Tibial nerve (tissue), 4 donors: ENCODE results near the gene KLHL13. TPM values are rescaled to one million over a fixed set of nuclear protein-coding genes. Genes with fewer than 3 reads are reported as not detected.

ENCODE experiments used
- DNase-seq, 2 donors: peaks; one replicate each; pipeline ENCODE4 v3.0.0-alpha.2; 2019; ENCODE audit warnings: low spot score in 2 of 2
- H3K27ac ChIP-seq, 4 donors: fragments of 200-600 bp; sonication (generic) in 3 of 4; one replicate each; pipeline ENCODE4 v1.5.1; 2017 to 2019; ENCODE audit warnings: mild to moderate bottlenecking in 1 of 4
- H3K27me3 ChIP-seq, 2 donors: fragments of 200-600 bp; sonication (generic) in 1 of 2; one replicate each; pipeline versions ENCODE4 v1.5.1 to v1.6.0; 2017 to 2019
- H3K36me3 ChIP-seq, 3 donors: fragments of 200-600 bp; sonication (generic); one replicate each; pipeline ENCODE4 v1.5.1; 2018 to 2019
- H3K4me1 ChIP-seq, 4 donors: fragments of 200-600 bp; sonication (generic) in 3 of 4; one replicate each; pipeline ENCODE4 v1.5.1; 2017 to 2019
- H3K4me3 ChIP-seq, 4 donors: fragments of 200-600 bp; sonication (generic) in 3 of 4; one replicate each; pipeline ENCODE4 v1.5.1; 2017 to 2019; ENCODE audit warnings: mild to moderate bottlenecking in 1 of 4, moderate library complexity in 1 of 4
- H3K9me3 ChIP-seq, 4 donors: fragments of 200-600 bp; sonication (generic) in 3 of 4; one replicate each; pipeline ENCODE4 v1.5.1; 2017 to 2019
- EP300 ChIP-seq, 2 donors: sonication (generic); formaldehyde crosslinking; IDR thresholded peaks; one replicate each; pipeline ENCODE4 v1.6.1; 2017; ENCODE audit warnings: antibody characterized with exemption in 2 of 2, mild to moderate bottlenecking in 1 of 2
- POLR2A ChIP-seq, 2 donors: fragments of 450-650 bp; IDR thresholded peaks; one replicate each; pipeline ENCODE4 v1.6.1; 2017; ENCODE audit warnings: antibody characterized with exemption in 2 of 2, mild to moderate bottlenecking in 2 of 2, moderate library complexity in 2 of 2
- WGBS, 2 donors: methylation state at CpG; one replicate each; pipeline ENCODE4 v1.1.5; 2018; 5-methylcytosine and 5-hydroxymethylcytosine counted together
- total RNA-seq, 4 donors: library from RNA; depleted of rRNA; stranded (reverse); fragments of >200 nt; gene quantifications; one replicate each; pipeline ENCODE4 v1.1.0, GENCODE V29; 2016
- TF ChIP-seq, protein P1 (sequence below), 5 experiments: fragments of 200-600 bp in 3 of 5; fragments of 450-650 bp in 2 of 5; sonication (generic) in 3 of 5; IDR thresholded peaks; one replicate each; pipeline ENCODE4 v1.5.1; 2016 to 2019; ENCODE audit warnings: antibody characterized with exemption in 5 of 5, mild to moderate bottlenecking in 3 of 5, moderate library complexity in 2 of 5

KLHL13 gene
- total RNA-seq, 4 donors from 2014 or later = 3.0 to 5.9 (median 4.4) TPM

DNA sequence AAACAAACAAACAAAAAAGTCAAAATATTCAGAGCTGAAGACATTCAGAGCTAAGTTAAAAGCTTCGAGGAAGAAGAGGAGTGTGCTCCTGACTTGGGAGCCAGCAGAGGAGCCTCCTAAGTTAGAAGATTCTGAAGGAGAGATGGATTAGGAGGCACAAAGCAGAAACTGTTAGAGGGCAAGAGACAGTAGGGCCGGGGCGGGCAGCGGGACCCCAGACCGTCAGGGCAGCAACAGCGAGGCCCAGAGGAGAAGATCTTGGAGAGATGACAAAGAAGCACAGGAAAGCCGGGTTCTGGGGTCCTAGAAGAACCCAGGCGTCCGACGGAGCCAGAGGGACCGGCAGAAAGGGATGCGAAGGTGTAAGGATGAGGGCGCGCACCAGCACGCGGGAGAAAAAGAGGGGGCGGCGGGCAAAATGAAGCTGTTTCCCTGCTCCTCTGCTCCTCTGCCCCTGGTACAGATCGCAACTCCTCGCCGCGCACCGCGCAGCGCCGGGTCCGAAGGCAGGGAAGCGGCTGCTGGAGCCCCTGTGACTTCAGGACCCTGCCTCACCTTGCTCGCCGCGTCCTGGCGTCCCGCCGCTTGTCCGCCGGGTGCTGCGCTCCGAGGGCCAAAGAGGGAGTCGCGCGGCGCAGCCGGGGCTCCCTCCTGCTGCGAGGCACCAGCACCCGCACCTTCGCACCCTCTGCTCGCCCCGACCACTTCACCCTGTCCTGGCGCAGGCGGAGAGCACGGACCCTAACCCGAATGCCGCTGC lies 477 bp downstream of the KLHL13 start:
- TF ChIP-seq, protein P1, sequence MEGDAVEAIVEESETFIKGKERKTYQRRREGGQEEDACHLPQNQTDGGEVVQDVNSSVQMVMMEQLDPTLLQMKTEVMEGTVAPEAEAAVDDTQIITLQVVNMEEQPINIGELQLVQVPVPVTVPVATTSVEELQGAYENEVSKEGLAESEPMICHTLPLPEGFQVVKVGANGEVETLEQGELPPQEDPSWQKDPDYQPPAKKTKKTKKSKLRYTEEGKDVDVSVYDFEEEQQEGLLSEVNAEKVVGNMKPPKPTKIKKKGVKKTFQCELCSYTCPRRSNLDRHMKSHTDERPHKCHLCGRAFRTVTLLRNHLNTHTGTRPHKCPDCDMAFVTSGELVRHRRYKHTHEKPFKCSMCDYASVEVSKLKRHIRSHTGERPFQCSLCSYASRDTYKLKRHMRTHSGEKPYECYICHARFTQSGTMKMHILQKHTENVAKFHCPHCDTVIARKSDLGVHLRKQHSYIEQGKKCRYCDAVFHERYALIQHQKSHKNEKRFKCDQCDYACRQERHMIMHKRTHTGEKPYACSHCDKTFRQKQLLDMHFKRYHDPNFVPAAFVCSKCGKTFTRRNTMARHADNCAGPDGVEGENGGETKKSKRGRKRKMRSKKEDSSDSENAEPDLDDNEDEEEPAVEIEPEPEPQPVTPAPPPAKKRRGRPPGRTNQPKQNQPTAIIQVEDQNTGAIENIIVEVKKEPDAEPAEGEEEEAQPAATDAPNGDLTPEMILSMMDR (IDR thresholded peaks at IDR 0.05) = no peak
- no peaks in the 10 kb centered on the region for H3K27me3 ChIP-seq
- peak overlapping the region; percentile 70 to 87 (median 78) for H3K27ac ChIP-seq
- no peaks in the 10 kb centered on the region for H3K4me1 ChIP-seq
- no peaks in the 10 kb centered on the region for H3K9me3 ChIP-seq
- peak overlapping the region; percentile 49 to 71 (median 58) for H3K4me3 ChIP-seq
- no peaks in the 10 kb centered on the region for H3K36me3 ChIP-seq
- WGBS, 2 donors = 1 to 32% methylated on average over 21 to 50 of the region's 53 CpGs
- DNase-seq = peak in 1 of 2 donors; percentile 7

DNA sequence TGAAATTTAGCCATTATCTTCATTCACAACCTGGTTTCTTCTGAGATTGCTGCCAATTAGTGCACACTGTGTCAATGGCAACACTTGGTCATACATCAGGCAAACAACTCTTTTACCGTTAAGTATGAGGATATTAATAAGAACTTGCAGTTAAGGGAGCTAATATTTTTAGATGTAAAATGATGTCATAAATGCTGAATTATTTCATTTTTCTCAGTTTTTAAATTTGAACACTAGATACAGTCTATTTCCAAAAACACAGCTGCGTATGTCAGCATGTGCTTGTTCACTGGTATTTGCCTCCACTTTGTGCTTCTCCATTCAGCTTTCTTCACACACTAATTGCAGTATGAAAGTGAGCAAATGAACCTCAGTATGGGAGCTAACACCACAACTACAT lies 1.6 kb downstream of the KLHL13 start:
- Histone ChIP-seq H3K4me1 (no peaks in the 10 kb centered on the region), H3K9me3 (no peaks in the 10 kb centered on the region), H3K27ac (peak overlapping the region in 2 of 4 donors; percentile 81 to 87), H3K27me3 (no peaks in the 10 kb centered on the region), H3K4me3 (peak overlapping the region in 1 of 4 donors; percentile 71), H3K36me3 (no peaks in the 10 kb centered on the region)
- TF ChIP-seq EP300 (IDR thresholded peaks at IDR 0.05) = no peak
- TF ChIP-seq, protein P1 (IDR thresholded peaks at IDR 0.05) = no peak
- TF ChIP-seq POLR2A (IDR thresholded peaks at IDR 0.05) = no peak
- no peak for DNase-seq
- 17 to 50% methylated on average over 2 of the region's 2 CpGs for WGBS, 2 donors

DNA sequence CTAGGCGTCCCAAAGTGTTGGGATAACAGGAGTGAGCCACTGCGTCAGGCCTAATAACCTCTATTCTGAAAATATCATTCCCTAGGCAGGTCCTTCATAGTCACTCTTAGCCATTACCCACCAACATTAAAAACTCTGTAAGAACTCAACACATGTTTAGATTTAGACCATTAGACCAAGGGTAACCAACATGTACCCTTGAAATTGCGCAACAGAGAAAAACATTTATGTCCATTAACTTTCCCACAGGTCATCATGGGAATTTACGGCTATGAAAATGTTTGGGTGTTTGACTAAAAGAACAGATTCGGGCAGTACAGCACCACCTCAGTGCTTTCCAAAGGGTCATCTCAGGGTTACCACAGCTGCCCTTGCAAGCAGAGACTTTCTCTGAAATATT lies 7.5 kb downstream of the KLHL13 start:
- no peak overlapping the region for H3K27ac ChIP-seq
- WGBS, 2 donors = 80 to 88% methylated on average over 5 of the region's 5 CpGs
- TF ChIP-seq POLR2A (IDR thresholded peaks at IDR 0.05) (no peak), EP300 (IDR thresholded peaks at IDR 0.05) (no peak)
- TF ChIP-seq, protein P1 (IDR thresholded peaks at IDR 0.05) = no peak

DNA sequence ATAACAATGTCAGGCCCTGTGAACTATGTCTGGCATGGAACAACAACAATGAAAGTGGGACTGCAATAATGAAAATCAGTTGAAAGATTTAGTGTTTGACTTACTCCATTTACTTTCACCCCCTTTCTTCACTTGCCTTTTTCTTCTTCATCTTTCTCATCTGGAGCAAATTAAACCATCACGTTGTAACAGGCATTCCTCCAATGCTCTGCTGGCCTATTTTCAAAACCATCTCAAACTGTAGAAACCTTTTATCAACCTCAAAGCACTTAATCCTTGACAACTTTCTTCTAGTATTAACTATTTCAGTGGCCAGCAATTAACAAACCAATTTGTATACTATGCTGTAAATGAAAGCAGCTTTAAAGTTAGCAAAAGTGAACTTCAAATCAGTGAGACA lies 8.3 kb downstream of the KLHL13 start:
- Histone ChIP-seq H3K9me3 (no peaks in the 10 kb centered on the region), H3K4me3 (no peak overlapping the region), H3K36me3 (no peaks in the 10 kb centered on the region), H3K27ac (no peak overlapping the region), H3K4me1 (no peaks in the 10 kb centered on the region), H3K27me3 (no peaks in the 10 kb centered on the region)
- TF ChIP-seq EP300 (IDR thresholded peaks at IDR 0.05) = no peak
- TF ChIP-seq POLR2A (IDR thresholded peaks at IDR 0.05) = no peak
- TF ChIP-seq, protein P1 (IDR thresholded peaks at IDR 0.05) = no peak
- DNase-seq = no peak
- WGBS, 2 donors = 0 to 9% methylated on average over 1 of the region's 1 CpG

More for the DNA sequence above, 7.5 kb downstream of the KLHL13 start:
- no peaks in the 10 kb centered on the region for H3K27me3 ChIP-seq
- no peaks in the 10 kb centered on the region for H3K9me3 ChIP-seq
- H3K4me1 ChIP-seq = no peaks in the 10 kb centered on the region
- no peak overlapping the region for H3K4me3 ChIP-seq
- no peak for DNase-seq
- no peaks in the 10 kb centered on the region for H3K36me3 ChIP-seq

DNA sequence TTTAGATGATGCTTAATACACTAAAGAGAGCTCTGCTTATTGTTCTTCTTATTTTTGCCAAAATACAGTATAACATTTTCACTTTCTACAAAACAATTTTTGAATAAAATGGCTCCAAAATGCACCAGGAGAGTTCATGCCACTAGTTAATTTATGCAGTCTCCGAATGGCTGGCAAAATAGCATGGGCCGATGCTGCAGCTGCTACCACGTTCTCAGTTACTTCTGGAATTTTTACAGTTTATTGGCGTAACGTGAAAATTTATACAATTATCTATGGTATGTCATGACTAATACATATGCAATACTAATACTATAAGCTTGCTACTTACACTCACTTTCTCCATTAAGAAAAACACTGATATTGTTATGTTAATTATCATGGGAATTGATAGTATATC lies 16.5 kb downstream of the KLHL13 start:
- Histone ChIP-seq H3K27ac (no peak overlapping the region), H3K9me3 (no peaks in the 10 kb centered on the region), H3K27me3 (no peaks in the 10 kb centered on the region), H3K36me3 (no peaks in the 10 kb centered on the region), H3K4me3 (no peak overlapping the region), H3K4me1 (no peaks in the 10 kb centered on the region)
- WGBS, 2 donors = 62 to 65% methylated on average over 5 of the region's 5 CpGs
- no peak for DNase-seq
- no peak for TF ChIP-seq EP300 (IDR thresholded peaks at IDR 0.05)
- TF ChIP-seq, protein P1 (IDR thresholded peaks at IDR 0.05) = no peak
- no peak for TF ChIP-seq POLR2A (IDR thresholded peaks at IDR 0.05)
